ENCODE data around the gene ASH1L.
"Not testable (repeated sequence)": the region's sequence is repeated elsewhere in the genome, so short reads cannot be mapped to it uniquely, and the experiment has no call there.

ASH1L gene

GRCh38 chr1:155598842-155599331 is 36.3 kb upstream of the ASH1L start:
- H3K4me3 ChIP-seq (replicated peaks; ENCODE audit: low read depth, low read length), result 0 out of 2 replicates have a peak overlapping the region, but pooled peaks have one; percentile 4
- peak; percentile 12 for DNase-seq (ENCODE audit: extremely low read depth, low read depth)

GRCh38 chr1:155596864-155597263 is 34.3 kb upstream of the ASH1L start:
- no peak overlapping the region for H3K4me3 ChIP-seq (replicated peaks; ENCODE audit: low read depth, low read length)
- no peak for DNase-seq (ENCODE audit: extremely low read depth, low read depth)
- TF ChIP-seq CTCF (IDR thresholded peaks at IDR 0.05; ENCODE audit: low read depth, low read length, missing control alignments), result no peak

More at GRCh38 chr1:155598842-155599331, 36.3 kb upstream of the ASH1L start:
- no peak for TF ChIP-seq CTCF (IDR thresholded peaks at IDR 0.05; ENCODE audit: low read depth, low read length, missing control alignments)

- not testable (repeated sequence) for DNase-seq (ENCODE audit: extremely low read depth, low read depth)
Observed at GRCh38 chr1:155595877-155596474, 33.4 kb upstream of the ASH1L start.

GRCh38 chr1:155591770-155592169 is 29.2 kb upstream of the ASH1L start:
- DNase-seq (ENCODE audit: extremely low read depth, low read depth), result peak; percentile 43
- no peak overlapping the region for H3K4me3 ChIP-seq (replicated peaks; ENCODE audit: low read depth, low read length)
- TF ChIP-seq CTCF (IDR thresholded peaks at IDR 0.05; ENCODE audit: low read depth, low read length, missing control alignments), result peak; percentile 33

More at GRCh38 chr1:155595877-155596474, 33.4 kb upstream of the ASH1L start:
- not testable (repeated sequence) for H3K4me3 ChIP-seq (replicated peaks; ENCODE audit: low read depth, low read length)

- not testable (repeated sequence) for H3K4me3 ChIP-seq (replicated peaks; ENCODE audit: low read depth, low read length); DNase-seq (ENCODE audit: extremely low read depth, low read depth)
Observed at GRCh38 chr1:155590516-155591247, 28.1 kb upstream of the ASH1L start.

GRCh38 chr1:155589282-155589681 is 26.7 kb upstream of the ASH1L start:
- DNase-seq (ENCODE audit: extremely low read depth, low read depth); H3K4me3 ChIP-seq (replicated peaks; ENCODE audit: low read depth, low read length): not testable (repeated sequence)

GRCh38 chr1:155583846-155584245 is 21.2 kb upstream of the ASH1L start:
- DNase-seq (ENCODE audit: extremely low read depth, low read depth); H3K4me3 ChIP-seq (replicated peaks; ENCODE audit: low read depth, low read length): not testable (repeated sequence)

- DNase-seq (ENCODE audit: extremely low read depth, low read depth); H3K4me3 ChIP-seq (replicated peaks; ENCODE audit: low read depth, low read length): not testable (repeated sequence)
Observed at GRCh38 chr1:155575608-155576007, 13.0 kb upstream of the ASH1L start.

GRCh38 chr1:155574077-155574476 is 11.5 kb upstream of the ASH1L start:
- no peak overlapping the region for H3K4me3 ChIP-seq (replicated peaks; ENCODE audit: low read depth, low read length)
- TF ChIP-seq CTCF (IDR thresholded peaks at IDR 0.05; ENCODE audit: low read depth, low read length, missing control alignments), result no peak
- no peak for DNase-seq (ENCODE audit: extremely low read depth, low read depth)
